ENCODE results near the gene IFI27. TPM values are rescaled to one million over a fixed set of nuclear protein-coding genes. Genes with fewer than 3 reads are reported as not detected.

The IFI27 gene
- total RNA-seq, 4 donors from 2014 or later, result 61.2 to 247 (median 175) TPM

DNA sequence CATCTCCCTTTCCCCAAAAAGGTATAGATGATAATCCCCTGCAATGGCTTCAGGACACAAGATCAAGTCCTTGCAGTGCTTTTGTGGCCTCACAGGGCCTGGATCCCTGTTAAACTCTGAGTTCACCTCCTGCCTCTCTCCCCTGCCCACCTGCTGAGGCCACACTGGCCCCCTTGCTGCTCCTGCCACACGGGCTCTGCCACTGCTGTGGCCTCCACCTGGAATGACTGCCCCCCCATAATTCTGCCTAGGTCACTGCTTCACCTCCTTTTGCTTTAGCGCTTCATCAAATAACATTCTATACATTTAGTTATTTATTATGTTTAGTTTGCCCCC lies 653 bp upstream of the IFI27 start:
- no peak for TF ChIP-seq CTCF (IDR thresholded peaks at IDR 0.05)
- no peak for TF ChIP-seq POLR2A (IDR thresholded peaks at IDR 0.05)
- no peak for TF ChIP-seq EP300 (IDR thresholded peaks at IDR 0.05)
- TF ChIP-seq POLR2AphosphoS5 (IDR thresholded peaks at IDR 0.05), result no peak
- H3K27ac ChIP-seq, result peak overlapping the region in 3 of 4 donors; percentile 78 to 84 (median 80)
- H3K36me3 ChIP-seq, result no peaks in the 10 kb centered on the region
- ATAC-seq, result no peak
- H3K4me3 ChIP-seq, result no peak overlapping the region
- H3K4me1 ChIP-seq, result peaks cover 0 to 23% (median 17%) of the 10 kb centered on the region in 3 donors
- WGBS, 2 donors (ENCODE audit: low coverage in 1 of 2), result 83 to 95% methylated on average over 2 of the region's 2 CpGs
- no peaks in the 10 kb centered on the region for H3K27me3 ChIP-seq
- H3K9me3 ChIP-seq, result no peaks in the 10 kb centered on the region

DNA sequence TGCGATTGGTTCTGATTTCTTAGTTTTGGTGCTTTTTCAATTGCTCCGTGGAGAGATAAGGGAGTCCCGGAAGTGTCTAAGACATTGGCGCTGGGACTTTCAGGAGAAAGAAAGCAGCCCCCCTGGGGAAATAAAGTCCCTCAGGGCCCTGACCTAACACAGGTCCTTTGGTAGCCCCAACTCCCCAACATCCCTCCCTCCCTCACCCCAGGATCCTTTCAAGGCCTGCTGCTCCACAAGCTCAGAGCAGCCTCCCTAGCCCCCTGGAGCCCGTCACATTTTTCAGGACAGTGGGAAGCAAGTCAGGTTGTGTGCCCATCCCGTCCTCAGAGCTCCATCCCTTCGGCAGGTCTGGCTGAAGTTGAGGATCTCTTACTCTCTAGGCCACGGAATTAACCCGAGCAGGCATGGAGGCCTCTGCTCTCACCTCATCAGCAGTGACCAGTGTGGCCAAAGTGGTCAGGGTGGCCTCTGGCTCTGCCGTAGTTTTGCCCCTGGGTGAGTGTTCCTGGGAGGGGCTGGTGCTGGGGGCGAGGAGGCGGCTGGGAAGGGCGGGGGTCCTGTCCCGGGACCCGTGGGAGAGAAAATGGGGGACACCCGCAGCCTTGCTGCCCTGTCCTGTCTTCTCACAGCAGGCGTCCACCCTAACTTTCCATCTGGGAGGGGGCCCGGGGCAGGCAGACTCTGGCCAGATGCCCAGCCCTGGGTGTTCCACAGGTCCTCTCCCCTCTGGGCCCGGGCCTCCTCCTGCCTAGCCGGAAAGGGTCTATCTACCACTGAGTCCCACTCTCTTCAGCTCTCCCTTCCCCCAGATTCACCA lies 950 bp downstream of the IFI27 start:
- TF ChIP-seq POLR2AphosphoS5 (IDR thresholded peaks at IDR 0.05) (no peak), EP300 (IDR thresholded peaks at IDR 0.05) (no peak), POLR2A (IDR thresholded peaks at IDR 0.05) (no peak), CTCF (IDR thresholded peaks at IDR 0.05) (no peak)
- Histone ChIP-seq H3K4me1 (peaks cover 0 to 32% (median 17%) of the 10 kb centered on the region in 3 donors), H3K4me3 (peak overlapping the region; percentile 8 to 49), H3K9me3 (no peaks in the 10 kb centered on the region), H3K27ac (peak overlapping the region in 3 of 4 donors; percentile 78 to 84 (median 80)), H3K27me3 (peaks cover 4% of the 10 kb centered on the region), H3K36me3 (no peaks in the 10 kb centered on the region)
- ATAC-seq, result no peak
- WGBS, 2 donors (ENCODE audit: low coverage in 1 of 2), result 72 to 80% methylated on average over 6 to 10 of the region's 20 CpGs

- peak overlapping the region in 1 of 2 donors; percentile 49 for H3K4me3 ChIP-seq
- peaks cover 4% of the 10 kb centered on the region for H3K27me3 ChIP-seq
- 92 to 94% methylated on average over 2 to 3 of the region's 6 CpGs for WGBS, 2 donors (ENCODE audit: low coverage in 1 of 2)
- H3K36me3 ChIP-seq, result no peaks in the 10 kb centered on the region
- H3K9me3 ChIP-seq, result no peaks in the 10 kb centered on the region
- TF ChIP-seq POLR2A (IDR thresholded peaks at IDR 0.05), result no peak
- no peak for TF ChIP-seq CTCF (IDR thresholded peaks at IDR 0.05)
- no peak for TF ChIP-seq EP300 (IDR thresholded peaks at IDR 0.05)
- no peak for TF ChIP-seq POLR2AphosphoS5 (IDR thresholded peaks at IDR 0.05)
- no peak for ATAC-seq
- H3K27ac ChIP-seq, result peak overlapping the region in 3 of 4 donors; percentile 78 to 84 (median 80)
- peaks cover 0 to 32% (median 17%) of the 10 kb centered on the region in 3 donors for H3K4me1 ChIP-seq
Measured at GRCh38 chr14:94112513-94113063, 2.1 kb downstream of the IFI27 start.

- peaks cover 0 to 32% (median 17%) of the 10 kb centered on the region in 3 donors for H3K4me1 ChIP-seq
- 56 to 60% methylated on average over 1 of the region's 7 CpGs for WGBS, 2 donors (ENCODE audit: low coverage in 1 of 2)
- peak overlapping the region in 3 of 4 donors; percentile 78 to 84 (median 80) for H3K27ac ChIP-seq
- H3K9me3 ChIP-seq, result no peaks in the 10 kb centered on the region
- no peaks in the 10 kb centered on the region for H3K36me3 ChIP-seq
- no peak for ATAC-seq
- H3K27me3 ChIP-seq, result peaks cover 4% of the 10 kb centered on the region
- TF ChIP-seq POLR2A (IDR thresholded peaks at IDR 0.05) (no peak), EP300 (IDR thresholded peaks at IDR 0.05) (no peak), CTCF (IDR thresholded peaks at IDR 0.05) (no peak), POLR2AphosphoS5 (IDR thresholded peaks at IDR 0.05) (no peak)
- H3K4me3 ChIP-seq, result peak overlapping the region in 1 of 2 donors; percentile 49
Measured at GRCh38 chr14:94113073-94113472, 2.5 kb downstream of the IFI27 start.

All from gastroesophageal sphincter (tissue), 4 donors.